NK-92 (cell line): ENCODE measurements around the gene VSIR.

Experiments used
- DNase-seq: peaks from one replicate; lab custom pipeline; 2025; ENCODE audit not compliant: unreplicated experiment; lab: John Stamatoyannopoulos, UW

The VSIR gene

DNA sequence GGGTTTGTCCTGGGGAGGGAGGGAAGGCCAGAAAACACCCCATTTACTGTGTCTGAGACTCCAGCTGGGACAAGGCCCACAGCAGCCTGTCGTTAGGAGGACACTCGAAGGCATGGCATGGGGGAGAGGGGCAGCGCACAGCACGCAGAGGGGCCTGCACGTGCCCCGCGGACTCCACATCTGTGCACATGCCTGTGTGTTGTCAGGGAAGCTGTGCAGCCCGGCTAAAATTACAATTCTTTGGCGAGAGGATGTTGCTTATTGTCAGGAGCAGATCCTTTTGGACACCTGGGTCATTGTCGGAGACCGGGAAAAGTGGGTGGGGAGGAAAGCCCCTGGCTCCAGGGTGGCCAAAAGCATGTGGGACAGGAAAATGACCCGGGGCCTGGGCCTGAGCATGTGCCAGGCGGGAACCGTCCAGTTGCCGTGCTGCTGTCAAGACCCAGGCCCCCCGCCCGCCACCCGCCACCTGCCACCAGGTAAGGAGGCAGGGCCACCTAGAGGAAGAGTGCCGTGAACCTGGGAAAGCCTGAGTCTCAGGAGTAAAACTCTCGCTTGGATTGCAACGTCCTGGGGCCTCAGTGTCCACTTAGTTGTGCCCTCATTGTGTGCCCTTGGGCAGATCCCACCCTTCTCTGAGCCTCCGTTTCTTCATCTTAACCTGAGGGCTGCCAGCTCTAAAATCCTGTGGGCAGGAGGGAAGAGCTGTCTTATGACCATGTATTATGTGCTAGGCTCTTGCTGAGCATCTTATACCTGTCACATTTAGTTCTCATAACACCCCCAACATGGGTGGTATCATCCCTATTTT is 7.2 kb downstream of the VSIR start:
- DNase-seq: no peak

DNA sequence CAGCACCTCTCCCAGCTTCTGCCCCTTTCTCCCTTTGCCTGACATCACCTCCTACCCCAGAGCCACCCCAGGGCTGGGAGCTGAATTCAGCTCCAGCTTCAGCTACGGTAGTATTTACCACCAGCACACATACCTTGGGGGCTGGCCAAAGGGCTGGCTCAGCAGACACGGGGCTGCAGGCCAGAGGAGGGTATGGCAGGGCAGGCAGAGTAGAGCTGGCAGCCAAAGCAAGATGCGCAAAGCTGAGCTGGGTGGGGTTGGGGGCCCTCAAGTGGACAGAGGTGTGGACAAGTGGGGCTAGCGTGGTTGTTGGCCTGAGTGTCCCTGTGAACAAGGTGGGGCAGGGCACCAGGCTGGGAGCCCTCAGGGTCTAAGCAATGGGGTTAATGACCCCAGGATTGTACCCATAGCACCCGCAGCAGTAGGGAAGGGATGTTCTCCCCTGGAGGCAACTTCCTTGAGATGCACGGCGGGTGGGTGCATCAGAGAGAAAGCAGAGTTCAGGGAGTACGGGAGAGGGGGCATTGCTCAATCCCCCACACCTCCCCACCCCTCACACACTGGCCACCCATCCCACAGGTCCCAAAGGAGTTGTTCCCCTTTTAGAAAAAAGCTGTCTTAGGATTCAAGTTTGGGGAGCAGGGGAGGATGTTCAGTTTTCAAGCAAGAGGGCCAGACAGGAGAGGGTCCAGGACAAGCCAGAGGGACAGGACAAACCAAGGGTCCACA is 8.0 kb downstream of the VSIR start:
- no peak for DNase-seq

- DNase-seq: no peak
Measured at GRCh38 chr10:71763352-71764127, 9.8 kb downstream of the VSIR start.

DNA sequence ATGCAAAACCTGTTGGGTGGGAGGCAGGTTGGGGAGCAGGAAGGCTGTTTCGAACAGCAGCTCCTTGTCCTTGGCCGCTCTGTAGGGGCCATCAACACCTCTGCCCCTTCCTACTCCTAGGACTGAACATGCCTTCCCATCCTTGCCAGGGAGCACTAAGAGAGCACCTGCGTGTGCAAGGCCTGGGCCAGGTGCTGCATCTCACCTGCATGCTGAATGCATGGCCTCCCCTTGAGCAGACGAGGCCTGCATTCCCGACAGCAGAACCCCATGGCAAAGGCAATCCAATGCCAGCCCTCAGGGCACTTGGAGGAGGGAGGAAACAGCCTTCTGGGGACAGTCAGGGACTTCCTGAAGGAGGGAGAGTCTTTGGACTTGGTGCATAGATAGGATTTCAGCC is 11.0 kb downstream of the VSIR start:
- no peak for DNase-seq

GRCh38 chr10:71761541-71762113 is 11.7 kb downstream of the VSIR start:
- DNase-seq: no peak

- no peak for DNase-seq
Measured at GRCh38 chr10:71761105-71761511, 12.2 kb downstream of the VSIR start.

- no peak for DNase-seq
Measured at GRCh38 chr10:71757399-71757922, 15.9 kb downstream of the VSIR start.

GRCh38 chr10:71756311-71757191 is 16.8 kb downstream of the VSIR start:
- DNase-seq: no peak

- DNase-seq: no peak
Measured at GRCh38 chr10:71755179-71755879, 18.0 kb downstream of the VSIR start.

DNA sequence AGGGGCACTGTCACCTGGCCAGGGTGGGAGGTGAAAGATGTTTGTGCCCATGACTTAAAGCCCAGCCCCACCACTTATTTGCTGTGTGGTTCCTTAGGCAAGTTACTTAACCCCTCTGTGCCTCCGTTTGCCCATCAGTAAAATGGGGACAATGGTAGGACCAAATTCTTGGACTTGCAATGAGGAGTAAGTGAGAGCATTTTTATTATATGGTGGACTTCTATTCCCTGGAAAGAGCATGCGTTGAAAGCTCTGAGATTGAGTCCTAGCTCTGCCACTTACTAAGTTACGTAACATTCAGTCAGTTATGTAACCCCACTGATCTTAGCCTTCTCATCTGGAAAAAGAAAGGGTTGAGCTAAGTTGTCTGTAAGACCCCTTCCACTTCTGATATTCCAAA is 18.8 kb downstream of the VSIR start:
- no peak for DNase-seq

- no peak for DNase-seq
Measured at GRCh38 chr10:71753960-71754505, 19.3 kb downstream of the VSIR start.

- DNase-seq: no peak
Measured at GRCh38 chr10:71753091-71753959, 20.0 kb downstream of the VSIR start.

- no peak for DNase-seq
Measured at GRCh38 chr10:71752391-71753090, 20.8 kb downstream of the VSIR start.

- no peak for DNase-seq
Measured at GRCh38 chr10:71751515-71752224, 21.6 kb downstream of the VSIR start.

DNA sequence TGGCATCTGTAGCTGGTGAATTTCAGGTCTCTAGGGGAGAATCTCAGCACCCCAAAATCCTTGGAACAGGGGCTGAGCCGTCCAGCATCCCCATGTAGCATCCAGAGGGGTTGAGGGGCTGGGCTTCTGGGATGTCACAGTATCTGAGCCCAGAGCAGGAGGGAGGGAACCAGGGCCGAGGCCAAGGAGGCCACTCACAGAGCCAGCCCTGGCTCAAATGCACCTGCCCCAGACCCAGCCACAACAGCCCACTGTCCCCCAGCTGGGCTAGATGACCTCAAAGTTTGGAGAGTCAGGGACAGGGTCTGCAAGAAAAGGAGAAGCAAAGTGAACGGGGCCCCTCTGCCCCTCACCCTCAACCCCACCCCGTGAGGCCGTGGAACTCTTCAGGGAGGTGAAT is 22.3 kb downstream of the VSIR start:
- DNase-seq: no peak

GRCh38 chr10:71750124-71750841 is 23.0 kb downstream of the VSIR start:
- no peak for DNase-seq
